Stimulated activated memory B cell treated with anti-CD40 and anti-IgM and Interleukin-4, amounts not matched to agents 10 μg/mL and 1 μg/mL and 100 μg/mL, for 72 hours (primary cell): ENCODE measurements around the gene DHRS4.
A peak's percentile ranks its signal among the peaks of the same experiment; 100 is the strongest.
"Not testable (repeated sequence)": the region's sequence is repeated elsewhere in the genome, so short reads cannot be mapped to it uniquely, and the experiment has no call there.

Experiments used
- ATAC-seq: fragments of 150-1000 bp; cut with Tn5 transposase; 2 replicates; pipeline ENCODE4 v1.10.0; 2021
- H3K27ac Mint-ChIP-seq: one replicate; pipeline ENCODE4 v1.8.0; 2022; ENCODE audit warnings: mild to moderate bottlenecking, mixed read lengths
- H3K27me3 Mint-ChIP-seq: one replicate; pipeline ENCODE4 v1.8.0; 2022; ENCODE audit warnings: mixed read lengths
- H3K36me3 Mint-ChIP-seq: one replicate; pipeline ENCODE4 v1.8.0; 2022; ENCODE audit warnings: mixed read lengths
- H3K4me1 Mint-ChIP-seq: one replicate; pipeline ENCODE4 v1.8.0; 2022; ENCODE audit warnings: mixed read lengths
- H3K4me3 Mint-ChIP-seq: one replicate; pipeline ENCODE4 v1.8.0; 2022; ENCODE audit warnings: mild to moderate bottlenecking, moderate library complexity, mixed read lengths
- H3K9me3 Mint-ChIP-seq: one replicate; pipeline ENCODE4 v1.8.0; 2022; ENCODE audit warnings: mixed read lengths

The DHRS4 gene

GRCh38 chr14:23954965-23955364 is 1.4 kb downstream of the DHRS4 start:
- ATAC-seq, H3K27me3 Mint-ChIP-seq, H3K9me3 Mint-ChIP-seq: not testable (repeated sequence)
- peak overlapping the region; percentile 91 for H3K4me3 Mint-ChIP-seq
- peaks cover 26% of the 10 kb centered on the region for H3K36me3 Mint-ChIP-seq
- peaks cover 31% of the 10 kb centered on the region for H3K4me1 Mint-ChIP-seq
- H3K27ac Mint-ChIP-seq, result peak overlapping the region; percentile 79

- H3K4me3 Mint-ChIP-seq, H3K27me3 Mint-ChIP-seq, ATAC-seq, H3K27ac Mint-ChIP-seq, H3K9me3 Mint-ChIP-seq: not testable (repeated sequence)
- Mint-ChIP-seq H3K36me3 (peaks cover 21% of the 10 kb centered on the region), H3K4me1 (peaks cover 31% of the 10 kb centered on the region)
These were observed 2.2 kb downstream of the DHRS4 start for GRCh38 chr14:23955811-23956210.

GRCh38 chr14:23957913-23958569 is 4.5 kb downstream of the DHRS4 start:
- ATAC-seq, H3K9me3 Mint-ChIP-seq, H3K27ac Mint-ChIP-seq, H3K4me3 Mint-ChIP-seq, H3K27me3 Mint-ChIP-seq: not testable (repeated sequence)
- H3K4me1 Mint-ChIP-seq, result peaks cover 14% of the 10 kb centered on the region
- peaks cover 21% of the 10 kb centered on the region for H3K36me3 Mint-ChIP-seq

- not testable (repeated sequence) for H3K4me1 Mint-ChIP-seq, ATAC-seq, H3K4me3 Mint-ChIP-seq, H3K27ac Mint-ChIP-seq, H3K9me3 Mint-ChIP-seq, H3K27me3 Mint-ChIP-seq
- peaks cover 17% of the 10 kb centered on the region for H3K36me3 Mint-ChIP-seq
These were observed 7.3 kb downstream of the DHRS4 start for GRCh38 chr14:23960899-23961298.

- not testable (repeated sequence) for H3K27ac Mint-ChIP-seq, H3K36me3 Mint-ChIP-seq
These were observed 8.1 kb downstream of the DHRS4 start for GRCh38 chr14:23961704-23962103.

GRCh38 chr14:23969130-23969480 is 15.5 kb downstream of the DHRS4 start:
- not testable (repeated sequence) for H3K9me3 Mint-ChIP-seq, H3K27me3 Mint-ChIP-seq, H3K36me3 Mint-ChIP-seq, ATAC-seq, H3K27ac Mint-ChIP-seq, H3K4me3 Mint-ChIP-seq
- peaks cover 18% of the 10 kb centered on the region for H3K4me1 Mint-ChIP-seq

More at GRCh38 chr14:23961704-23962103, 8.1 kb downstream of the DHRS4 start:
- ATAC-seq, H3K4me3 Mint-ChIP-seq, H3K27me3 Mint-ChIP-seq, H3K9me3 Mint-ChIP-seq: not testable (repeated sequence)
- peaks cover 11% of the 10 kb centered on the region for H3K4me1 Mint-ChIP-seq

GRCh38 chr14:23969481-23970282 is 16.1 kb downstream of the DHRS4 start:
- not testable (repeated sequence) for H3K27me3 Mint-ChIP-seq, H3K9me3 Mint-ChIP-seq, H3K36me3 Mint-ChIP-seq, H3K27ac Mint-ChIP-seq
- Mint-ChIP-seq H3K4me1 (peaks cover 23% of the 10 kb centered on the region), H3K4me3 (peak overlapping the region; percentile 38)
- peak; percentile 90 for ATAC-seq

- H3K9me3 Mint-ChIP-seq, H3K27ac Mint-ChIP-seq, H3K36me3 Mint-ChIP-seq, H3K27me3 Mint-ChIP-seq, H3K4me3 Mint-ChIP-seq: not testable (repeated sequence)
- ATAC-seq, result peak; percentile 34
- peaks cover 29% of the 10 kb centered on the region for H3K4me1 Mint-ChIP-seq
These were observed 16.7 kb downstream of the DHRS4 start for GRCh38 chr14:23970283-23970659.

GRCh38 chr14:23973178-23973577 is 19.6 kb downstream of the DHRS4 start:
- H3K36me3 Mint-ChIP-seq, H3K9me3 Mint-ChIP-seq, H3K4me3 Mint-ChIP-seq, H3K27ac Mint-ChIP-seq, H3K27me3 Mint-ChIP-seq, ATAC-seq: not testable (repeated sequence)
- peaks cover 14% of the 10 kb centered on the region for H3K4me1 Mint-ChIP-seq

- not testable (repeated sequence) for H3K4me3 Mint-ChIP-seq, ATAC-seq, H3K9me3 Mint-ChIP-seq, H3K27ac Mint-ChIP-seq, H3K27me3 Mint-ChIP-seq, H3K36me3 Mint-ChIP-seq
- H3K4me1 Mint-ChIP-seq, result peaks cover 14% of the 10 kb centered on the region
These were observed 20.5 kb downstream of the DHRS4 start for GRCh38 chr14:23974041-23974440.

GRCh38 chr14:23977208-23977607 is 23.6 kb downstream of the DHRS4 start:
- not testable (repeated sequence) for H3K27ac Mint-ChIP-seq, H3K4me3 Mint-ChIP-seq, H3K36me3 Mint-ChIP-seq, H3K9me3 Mint-ChIP-seq, H3K27me3 Mint-ChIP-seq
- H3K4me1 Mint-ChIP-seq, result peaks cover 20% of the 10 kb centered on the region
- ATAC-seq, result peak; percentile 61

GRCh38 chr14:23981951-23982813 is 28.6 kb downstream of the DHRS4 start:
- not testable (repeated sequence) for H3K27ac Mint-ChIP-seq, H3K4me1 Mint-ChIP-seq, ATAC-seq, H3K9me3 Mint-ChIP-seq, H3K4me3 Mint-ChIP-seq, H3K27me3 Mint-ChIP-seq
- H3K36me3 Mint-ChIP-seq, result peaks cover 13% of the 10 kb centered on the region

GRCh38 chr14:23984891-23985602 is 31.5 kb downstream of the DHRS4 start:
- Mint-ChIP-seq H3K27me3 (no peaks in the 10 kb centered on the region), H3K9me3 (no peaks in the 10 kb centered on the region), H3K27ac (no peak overlapping the region), H3K36me3 (peaks cover 13% of the 10 kb centered on the region), H3K4me1 (peaks cover 27% of the 10 kb centered on the region), H3K4me3 (no peak overlapping the region)
- no peak for ATAC-seq

GRCh38 chr14:23988223-23988606 is 34.6 kb downstream of the DHRS4 start:
- not testable (repeated sequence) for ATAC-seq, H3K36me3 Mint-ChIP-seq, H3K9me3 Mint-ChIP-seq, H3K27me3 Mint-ChIP-seq
- peaks cover 20% of the 10 kb centered on the region for H3K4me1 Mint-ChIP-seq
- peak overlapping the region; percentile 82 for H3K4me3 Mint-ChIP-seq
- H3K27ac Mint-ChIP-seq, result peak overlapping the region; percentile 80
